Left renal cortex interstitium (tissue), 4 donors: ENCODE results near the gene C11orf16. TPM values are rescaled to one million over a fixed set of nuclear protein-coding genes. Genes with fewer than 3 reads are reported as not detected.
"Not testable (repeated sequence)": the region's sequence is repeated elsewhere in the genome, so short reads cannot be mapped to it uniquely, and the experiment has no call there.

Experiments
- DNase-seq, 4 donors: peaks; one replicate each; pipeline ENCODE4 v3.0.0-alpha.2; 2013; ENCODE audit warnings: low read depth in 4 of 4, low spot score in 2 of 4, missing footprints in 1 of 4
- polyA plus RNA-seq, 4 donors: library from polyadenylated mRNA; unstranded; fragments of 120-200 nt; gene quantifications; one replicate each; pipeline ENCODE4 v1.2.1, GENCODE V29; 2013; ENCODE audit not compliant: insufficient read length in 4 of 4

C11orf16 gene
- polyA plus RNA-seq, 4 donors, result 0.61 to 1.8 (median 0.90) TPM

GRCh38 chr11:8899119-8899753, 33.5 kb downstream of the C11orf16 start:
- no peak for DNase-seq

- not testable (repeated sequence) for DNase-seq
Observed at GRCh38 chr11:8891185-8891584, 41.6 kb downstream of the C11orf16 start.

GRCh38 chr11:8886322-8886721, 46.4 kb downstream of the C11orf16 start:
- DNase-seq, result no peak

- DNase-seq, result not testable (repeated sequence)
Observed at GRCh38 chr11:8881585-8881984, 51.2 kb downstream of the C11orf16 start.

- no peak for DNase-seq
Observed at GRCh38 chr11:8878771-8879170, 54.0 kb downstream of the C11orf16 start.

GRCh38 chr11:8873741-8874405, 58.9 kb downstream of the C11orf16 start:
- no peak for DNase-seq

GRCh38 chr11:8871962-8872361, 60.8 kb downstream of the C11orf16 start:
- DNase-seq, result no peak

- DNase-seq, result peak; percentile 86 to 97 (median 93)
Observed at GRCh38 chr11:8871171-8871775, 61.5 kb downstream of the C11orf16 start.

- peak in 3 of 4 donors; percentile 53 to 78 (median 69) for DNase-seq
Observed at GRCh38 chr11:8870411-8871170, 62.2 kb downstream of the C11orf16 start.

Other genes with a start within 250 kb of the C11orf16 start
- gene AKIP1, start 21.8 kb downstream of the C11orf16 start, polyA plus RNA-seq, result 10 to 100 TPM; 18.8 to 24.2 (median 21.6) TPM
- gene ASCL3, start 10.1 kb upstream of the C11orf16 start, polyA plus RNA-seq, result under 1 TPM in 2 of 4 donors, not detected in 2; 0.25 to 0.27 TPM
- 10 to 100 TPM; 54.5 to 69.6 (median 63.3) TPM for gene TMEM9B, start 31.5 kb upstream of the C11orf16 start, polyA plus RNA-seq
- 1 to 10 TPM in 2 of 4 donors, under 1 TPM in 2; 0.69 to 1.2 (median 1.1) TPM for gene NRIP3, start 71.1 kb upstream of the C11orf16 start, polyA plus RNA-seq
- 1 to 10 TPM; 4.5 to 7.9 (median 6.2) TPM for gene SCUBE2, start 158.7 kb upstream of the C11orf16 start, polyA plus RNA-seq